A549 (cell line): ENCODE data around the gene NTN1.

Source experiments
- CHD2 ChIP-seq: fragments of 150-350 bp; IDR thresholded peaks from 2 replicates; pipeline ENCODE4 v1.6.1; 2014; ENCODE audit warnings: low read length; ENCODE audit not compliant: partially characterized antibody
- CTCF ChIP-seq: fragments of >200 bp; sonication (Bioruptor Twin); formaldehyde crosslinking; IDR thresholded peaks from 3 replicates; pipeline ENCODE4 v1.5.1; 2016
- JUN ChIP-seq, 2 experiments: fragments of >200 bp; sonication (Bioruptor Twin); formaldehyde crosslinking; IDR thresholded peaks; 2 replicates in 1 of 2; 3 replicates in 1 of 2; pipeline ENCODE4 v1.6.1; 2016 to 2017
- MAFK ChIP-seq: fragments of 450-650 bp; IDR thresholded peaks from 2 replicates; pipeline ENCODE4 v1.6.1; 2014; ENCODE audit not compliant: partially characterized antibody
- MAX ChIP-seq: IDR thresholded peaks from 2 replicates; pipeline ENCODE4 v1.6.1; 2012
- MYC ChIP-seq: IDR thresholded peaks from 2 replicates; pipeline ENCODE4 v1.6.1; 2012; ENCODE audit warnings: mild to moderate bottlenecking, inconsistent platforms, low read length, improper control_type of control experiment, borderline replicate concordance
- POLR2A ChIP-seq: IDR thresholded peaks from 2 replicates; pipeline ENCODE4 v1.6.1; 2012; ENCODE audit warnings: mild to moderate bottlenecking, low read length
- RAD21 ChIP-seq, 2 experiments: fragments of >200 bp in 1 of 2; sonication (Bioruptor Twin) in 1 of 2; formaldehyde crosslinking in 1 of 2; IDR thresholded peaks in 1 of 2; conservative IDR thresholded peaks in 1 of 2; 2 replicates in 1 of 2; 3 replicates in 1 of 2; pipeline ENCODE4 v1.6.1; 2012 to 2018; ENCODE audit warnings: inconsistent platforms in 1 of 2
- RNF2 ChIP-seq: fragments of 200-600 bp; sonication (generic); IDR thresholded peaks from 2 replicates; pipeline ENCODE4 v1.6.1; 2016; ENCODE audit warnings: low read depth, mild to moderate bottlenecking, antibody characterized with exemption, moderate library complexity, borderline replicate concordance
- TP53 ChIP-seq: fragments of 250-450 bp; sonication (Bioruptor Pico); IDR thresholded peaks from 2 replicates; pipeline ENCODE4 v1.5.0; 2021; ENCODE audit warnings: mild to moderate bottlenecking, moderate library complexity
- ZC3H11A ChIP-seq: fragments of 450-650 bp; IDR thresholded peaks from 2 replicates; pipeline ENCODE4 v1.6.1; 2014; ENCODE audit warnings: antibody characterized with exemption, mild to moderate bottlenecking
- ZFP36 ChIP-seq: fragments of 450-650 bp; IDR thresholded peaks from 2 replicates; pipeline ENCODE4 v1.6.1; 2014; ENCODE audit warnings: borderline replicate concordance; ENCODE audit not compliant: partially characterized antibody
- ZNF302 ChIP-seq: fragments of 250-450 bp; sonication (Bioruptor Pico); IDR thresholded peaks from 2 replicates; pipeline ENCODE4 v1.9.0; 2021; ENCODE audit warnings: inconsistent platforms, mild to moderate bottlenecking, moderate library complexity
- TF ChIP-seq, protein P1 (sequence below): fragments of 200-600 bp; sonication (generic); IDR thresholded peaks from 2 replicates; pipeline ENCODE4 v1.6.1; 2016; ENCODE audit warnings: antibody characterized with exemption, mild to moderate bottlenecking, moderate library complexity

DNA sequence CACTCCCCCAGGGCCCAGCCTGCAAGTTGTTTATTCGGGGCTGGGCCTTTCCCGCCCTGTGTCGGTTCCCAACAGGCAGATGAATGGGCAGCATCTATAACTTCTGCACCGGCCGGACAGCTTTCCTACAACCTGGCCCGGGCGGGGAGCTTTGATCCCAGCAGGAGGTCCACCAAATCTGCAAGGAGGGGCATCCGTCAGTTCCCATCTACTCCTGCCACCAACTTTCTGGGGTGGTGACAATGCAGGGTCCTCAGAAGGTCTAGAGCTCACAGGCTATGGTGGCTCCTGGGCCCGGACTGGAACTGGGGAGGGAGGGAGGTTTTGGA is 211.9 kb downstream of the NTN1 start:
- no peak for TF ChIP-seq CTCF
- TF ChIP-seq CHD2, result no peak
- no peak for TF ChIP-seq RAD21 (conservative IDR thresholded peaks at IDR 0.05 in 1 of 2, IDR thresholded peaks at IDR 0.05 in 1 of 2)
- TF ChIP-seq TP53 (CRISPR knock-in tag), result no peak
- no peak for TF ChIP-seq MAX
- TF ChIP-seq ZNF302 (CRISPR knock-in tag), result no peak
- TF ChIP-seq, protein P1, sequence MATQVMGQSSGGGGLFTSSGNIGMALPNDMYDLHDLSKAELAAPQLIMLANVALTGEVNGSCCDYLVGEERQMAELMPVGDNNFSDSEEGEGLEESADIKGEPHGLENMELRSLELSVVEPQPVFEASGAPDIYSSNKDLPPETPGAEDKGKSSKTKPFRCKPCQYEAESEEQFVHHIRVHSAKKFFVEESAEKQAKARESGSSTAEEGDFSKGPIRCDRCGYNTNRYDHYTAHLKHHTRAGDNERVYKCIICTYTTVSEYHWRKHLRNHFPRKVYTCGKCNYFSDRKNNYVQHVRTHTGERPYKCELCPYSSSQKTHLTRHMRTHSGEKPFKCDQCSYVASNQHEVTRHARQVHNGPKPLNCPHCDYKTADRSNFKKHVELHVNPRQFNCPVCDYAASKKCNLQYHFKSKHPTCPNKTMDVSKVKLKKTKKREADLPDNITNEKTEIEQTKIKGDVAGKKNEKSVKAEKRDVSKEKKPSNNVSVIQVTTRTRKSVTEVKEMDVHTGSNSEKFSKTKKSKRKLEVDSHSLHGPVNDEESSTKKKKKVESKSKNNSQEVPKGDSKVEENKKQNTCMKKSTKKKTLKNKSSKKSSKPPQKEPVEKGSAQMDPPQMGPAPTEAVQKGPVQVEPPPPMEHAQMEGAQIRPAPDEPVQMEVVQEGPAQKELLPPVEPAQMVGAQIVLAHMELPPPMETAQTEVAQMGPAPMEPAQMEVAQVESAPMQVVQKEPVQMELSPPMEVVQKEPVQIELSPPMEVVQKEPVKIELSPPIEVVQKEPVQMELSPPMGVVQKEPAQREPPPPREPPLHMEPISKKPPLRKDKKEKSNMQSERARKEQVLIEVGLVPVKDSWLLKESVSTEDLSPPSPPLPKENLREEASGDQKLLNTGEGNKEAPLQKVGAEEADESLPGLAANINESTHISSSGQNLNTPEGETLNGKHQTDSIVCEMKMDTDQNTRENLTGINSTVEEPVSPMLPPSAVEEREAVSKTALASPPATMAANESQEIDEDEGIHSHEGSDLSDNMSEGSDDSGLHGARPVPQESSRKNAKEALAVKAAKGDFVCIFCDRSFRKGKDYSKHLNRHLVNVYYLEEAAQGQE, result no peak
- TF ChIP-seq MYC, result no peak
- TF ChIP-seq MAFK, result no peak
- no peak for TF ChIP-seq POLR2A
- TF ChIP-seq JUN (IDR thresholded peaks at IDR 0.05), result no peak
- TF ChIP-seq ZC3H11A, result no peak
- TF ChIP-seq RNF2, result no peak
- no peak for TF ChIP-seq ZFP36
